ENCODE measurements around the gene KRTAP10-12.

KRTAP10-12 gene

GRCh38 chr21:44724926-44725325, 28.0 kb downstream of the KRTAP10-12 start:
- DNase-seq (ENCODE audit: low read depth) = no peak
- no peak overlapping the region for H3K4me3 ChIP-seq (ENCODE audit: low read depth, low read length)
- TF ChIP-seq MYC (IDR thresholded peaks at IDR 0.05; ENCODE audit: low read depth, low read length) = no peak
- no peak for TF ChIP-seq CTCF (IDR thresholded peaks at IDR 0.05; ENCODE audit: low read depth, low read length)
- TF ChIP-seq MAX (IDR thresholded peaks at IDR 0.05; ENCODE audit: low read depth, low read length) = no peak
- TF ChIP-seq POLR2A (IDR thresholded peaks at IDR 0.05; ENCODE audit: extremely low read depth, insufficient read length) = no peak

- H3K4me3 ChIP-seq (ENCODE audit: low read depth, low read length) = no peak overlapping the region
- DNase-seq (ENCODE audit: low read depth) = no peak
- no peak for TF ChIP-seq MAX (IDR thresholded peaks at IDR 0.05; ENCODE audit: low read depth, low read length)
- no peak for TF ChIP-seq MYC (IDR thresholded peaks at IDR 0.05; ENCODE audit: low read depth, low read length)
- no peak for TF ChIP-seq CTCF (IDR thresholded peaks at IDR 0.05; ENCODE audit: low read depth, low read length)
- no peak for TF ChIP-seq POLR2A (IDR thresholded peaks at IDR 0.05; ENCODE audit: extremely low read depth, insufficient read length)
Measured at GRCh38 chr21:44726826-44727225, 29.9 kb downstream of the KRTAP10-12 start.

- no peak for DNase-seq (ENCODE audit: low read depth)
- TF ChIP-seq CTCF (IDR thresholded peaks at IDR 0.05; ENCODE audit: low read depth, low read length) (no peak), MAX (IDR thresholded peaks at IDR 0.05; ENCODE audit: low read depth, low read length) (no peak), MYC (IDR thresholded peaks at IDR 0.05; ENCODE audit: low read depth, low read length) (no peak), POLR2A (IDR thresholded peaks at IDR 0.05; ENCODE audit: extremely low read depth, insufficient read length) (no peak)
- H3K4me3 ChIP-seq (ENCODE audit: low read depth, low read length) = no peak overlapping the region
Measured at GRCh38 chr21:44727321-44727720, 30.3 kb downstream of the KRTAP10-12 start.

- DNase-seq (ENCODE audit: low read depth) = no peak
- H3K4me3 ChIP-seq (ENCODE audit: low read depth, low read length) = no peak overlapping the region
- TF ChIP-seq CTCF (IDR thresholded peaks at IDR 0.05; ENCODE audit: low read depth, low read length) (no peak), MAX (IDR thresholded peaks at IDR 0.05; ENCODE audit: low read depth, low read length) (no peak), MYC (IDR thresholded peaks at IDR 0.05; ENCODE audit: low read depth, low read length) (no peak), POLR2A (IDR thresholded peaks at IDR 0.05; ENCODE audit: extremely low read depth, insufficient read length) (no peak)
Measured at GRCh38 chr21:44727757-44728156, 30.8 kb downstream of the KRTAP10-12 start.

- TF ChIP-seq MYC (IDR thresholded peaks at IDR 0.05; ENCODE audit: low read depth, low read length) = no peak
- TF ChIP-seq CTCF (IDR thresholded peaks at IDR 0.05; ENCODE audit: low read depth, low read length) = no peak
- TF ChIP-seq POLR2A (IDR thresholded peaks at IDR 0.05; ENCODE audit: extremely low read depth, insufficient read length) = no peak
- TF ChIP-seq MAX (IDR thresholded peaks at IDR 0.05; ENCODE audit: low read depth, low read length) = no peak
- DNase-seq (ENCODE audit: low read depth) = no peak
- H3K4me3 ChIP-seq (ENCODE audit: low read depth, low read length) = no peak overlapping the region
Measured at GRCh38 chr21:44728716-44729115, 31.7 kb downstream of the KRTAP10-12 start.

Measured in NB4 (cell line).